Neural cell (in vitro differentiated cells): ENCODE measurements around the gene MARVELD3. TPM values are rescaled to one million over a fixed set of nuclear protein-coding genes. Genes with fewer than 3 reads are reported as not detected.

ENCODE experiments used
- H2AFZ ChIP-seq: fragments of 200-600, 300-800 bp; sonication (generic), shearing (Covaris generic); 2 replicates; pipeline ENCODE4 v1.6.0; 2014; ENCODE audit warnings: low read depth, mild to moderate bottlenecking, antibody characterized with exemption, low read length, moderate library complexity
- H3F3A ChIP-seq: fragments of 200-600 bp; shearing (Covaris generic); 2 replicates; pipeline ENCODE4 v1.6.1; 2016; ENCODE audit warnings: mild to moderate bottlenecking, moderate library complexity, mixed read lengths, antibody characterized with exemption, low read length; ENCODE audit not compliant: insufficient read depth, poor library complexity, severe bottlenecking
- H3K27ac ChIP-seq: fragments of 200-600, 300-800 bp; sonication (generic), shearing (Covaris generic); 2 replicates; pipeline ENCODE4 v1.5.1; 2014; ENCODE audit warnings: mild to moderate bottlenecking, low read length, moderate library complexity
- H3K27me3 ChIP-seq: fragments of 300-800, 200-600 bp; sonication (generic), shearing (Covaris generic); 2 replicates; pipeline ENCODE4 v1.6.0; 2014; ENCODE audit warnings: mild to moderate bottlenecking, low read depth, low read length, moderate library complexity; ENCODE audit not compliant: insufficient read depth
- H3K36me3 ChIP-seq: fragments of 300-800, 200-600 bp; sonication (generic), shearing (Covaris generic); 2 replicates; pipeline ENCODE4 v1.5.1; 2014; ENCODE audit warnings: mild to moderate bottlenecking, antibody characterized with exemption, low read length, moderate library complexity; ENCODE audit not compliant: insufficient read depth
- H3K4me2 ChIP-seq: fragments of 300-800, 200-600 bp; sonication (generic), shearing (Covaris generic); 2 replicates; pipeline ENCODE4 v1.6.0; 2014; ENCODE audit warnings: mild to moderate bottlenecking, low read length
- H3K4me3 ChIP-seq: fragments of 300-800, 200-600 bp; sonication (generic), shearing (Covaris generic); 2 replicates; pipeline ENCODE4 v1.5.1; 2014; ENCODE audit warnings: mild to moderate bottlenecking, low read length, moderate library complexity
- H3K79me2 ChIP-seq: fragments of 200-600 bp; shearing (Covaris generic); replicated peaks from 2 replicates; pipeline ENCODE4 v1.6.0; 2014; ENCODE audit warnings: mild to moderate bottlenecking, low read length, moderate library complexity; ENCODE audit not compliant: insufficient read depth
- H3K9ac ChIP-seq: fragments of 300-800, 200-600 bp; sonication (generic), shearing (Covaris generic); 2 replicates; pipeline ENCODE4 v1.6.1; 2016; ENCODE audit warnings: mild to moderate bottlenecking, low read length, mixed read lengths
- H3K9me2 ChIP-seq: fragments of 200-600 bp; shearing (Covaris generic); 2 replicates; pipeline ENCODE4 v1.6.1; 2016; ENCODE audit warnings: mild to moderate bottlenecking, low read length, mixed read lengths; ENCODE audit not compliant: insufficient read depth
- H3K9me3 ChIP-seq: fragments of 200-600, 300-800 bp; sonication (generic), shearing (Covaris generic); 2 replicates; pipeline ENCODE4 v1.6.1; 2016; ENCODE audit warnings: mild to moderate bottlenecking, mixed run types, low read length, moderate library complexity, mixed read lengths
- H4K20me1 ChIP-seq: fragments of 200-600 bp; shearing (Covaris generic); 2 replicates; pipeline ENCODE4 v1.6.1; 2016; ENCODE audit warnings: mild to moderate bottlenecking, mixed run types; ENCODE audit not compliant: insufficient read depth
- EP300 ChIP-seq: fragments of 450-650 bp; conservative IDR thresholded peaks from 2 replicates; pipeline ENCODE4 v1.6.1; 2014; ENCODE audit warnings: antibody characterized with exemption, mild to moderate bottlenecking, moderate library complexity; ENCODE audit not compliant: poor library complexity, severe bottlenecking
- EZH2 ChIP-seq: fragments of 200-600, 300-800 bp; shearing (Covaris generic), sonication (generic); IDR thresholded peaks from 2 replicates; pipeline ENCODE4 v1.6.1; 2014; ENCODE audit warnings: antibody characterized with exemption, low read length, borderline replicate concordance, mild to moderate bottlenecking; ENCODE audit not compliant: insufficient read depth, poor library complexity, severe bottlenecking
- MXI1 ChIP-seq: fragments of 450-650 bp; conservative IDR thresholded peaks from 2 replicates; pipeline ENCODE4 v1.6.1; 2014; ENCODE audit warnings: antibody characterized with exemption, mild to moderate bottlenecking; ENCODE audit not compliant: poor library complexity, severe bottlenecking
- POLR2AphosphoS5 ChIP-seq: IDR thresholded peaks from 2 replicates; pipeline ENCODE4 v1.6.1; 2012
- RAD21 ChIP-seq: fragments of 450-650 bp; conservative IDR thresholded peaks from 2 replicates; pipeline ENCODE4 v1.6.1; 2014; ENCODE audit warnings: antibody characterized with exemption, mild to moderate bottlenecking, moderate library complexity
- SMC3 ChIP-seq: fragments of 450-650 bp; conservative IDR thresholded peaks from 2 replicates; pipeline ENCODE4 v1.6.1; 2014; ENCODE audit warnings: antibody characterized with exemption, mild to moderate bottlenecking, moderate library complexity; ENCODE audit not compliant: poor library complexity
- TAF1 ChIP-seq: IDR thresholded peaks from 2 replicates; pipeline ENCODE4 v1.6.1; 2012; ENCODE audit warnings: low read depth
- polyA plus RNA-seq: library from polyadenylated mRNA; depleted of rRNA; stranded (reverse); fragments of >200 nt; gene quantifications from 2 replicates; pipeline ENCODE4 v1.2.3, GENCODE V29; 2014
- TF ChIP-seq, protein P1 (sequence below): fragments of 450-650 bp; IDR thresholded peaks from 2 replicates; pipeline ENCODE4 v1.5.1; 2014; ENCODE audit warnings: antibody characterized with exemption, mild to moderate bottlenecking, moderate library complexity; ENCODE audit not compliant: poor library complexity, severe bottlenecking
- TF ChIP-seq, protein P2 (sequence below): IDR thresholded peaks from 2 replicates; pipeline ENCODE4 v1.6.1; 2012; ENCODE audit warnings: borderline replicate concordance

Gene MARVELD3
- polyA plus RNA-seq, 1 donor from 2014 or later = not detected

DNA sequence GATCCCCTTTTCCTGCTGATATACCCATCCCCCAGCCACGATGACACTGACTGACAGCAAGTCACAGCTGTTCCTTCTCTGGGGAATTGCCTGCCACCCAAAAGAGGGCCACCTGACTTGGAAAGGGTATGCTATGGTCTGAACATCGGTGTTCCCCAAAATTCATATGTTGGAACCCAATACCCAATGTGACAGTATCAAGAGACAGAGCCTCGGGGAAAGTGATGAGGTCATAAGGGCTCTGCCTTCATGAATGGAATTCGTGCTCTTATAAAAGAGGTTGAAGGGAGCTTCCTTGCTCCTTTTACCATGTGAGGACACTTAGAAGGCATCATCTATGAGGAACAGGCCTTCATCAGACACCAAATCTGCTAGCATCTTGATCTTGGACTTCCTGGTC is 7.6 kb upstream of the MARVELD3 start:
- Histone ChIP-seq H3K27ac (no peak overlapping the region), H3K27me3 (peaks cover 5% of the 10 kb centered on the region), H3K4me3 (no peak overlapping the region), H3K36me3 (no peaks in the 10 kb centered on the region), H3K79me2 (no peaks in the 10 kb centered on the region), H2AFZ (no peak overlapping the region), H3K9me3 (no peaks in the 10 kb centered on the region), H3K4me2 (no peak overlapping the region), H4K20me1 (no peaks in the 10 kb centered on the region), H3K9ac (no peak overlapping the region), H3K9me2 (no peaks in the 10 kb centered on the region), H3F3A (no peaks in the 10 kb centered on the region)
- TF ChIP-seq EZH2 = no peak
- TF ChIP-seq SMC3 = no peak
- no peak for TF ChIP-seq POLR2AphosphoS5
- TF ChIP-seq, protein P1, sequence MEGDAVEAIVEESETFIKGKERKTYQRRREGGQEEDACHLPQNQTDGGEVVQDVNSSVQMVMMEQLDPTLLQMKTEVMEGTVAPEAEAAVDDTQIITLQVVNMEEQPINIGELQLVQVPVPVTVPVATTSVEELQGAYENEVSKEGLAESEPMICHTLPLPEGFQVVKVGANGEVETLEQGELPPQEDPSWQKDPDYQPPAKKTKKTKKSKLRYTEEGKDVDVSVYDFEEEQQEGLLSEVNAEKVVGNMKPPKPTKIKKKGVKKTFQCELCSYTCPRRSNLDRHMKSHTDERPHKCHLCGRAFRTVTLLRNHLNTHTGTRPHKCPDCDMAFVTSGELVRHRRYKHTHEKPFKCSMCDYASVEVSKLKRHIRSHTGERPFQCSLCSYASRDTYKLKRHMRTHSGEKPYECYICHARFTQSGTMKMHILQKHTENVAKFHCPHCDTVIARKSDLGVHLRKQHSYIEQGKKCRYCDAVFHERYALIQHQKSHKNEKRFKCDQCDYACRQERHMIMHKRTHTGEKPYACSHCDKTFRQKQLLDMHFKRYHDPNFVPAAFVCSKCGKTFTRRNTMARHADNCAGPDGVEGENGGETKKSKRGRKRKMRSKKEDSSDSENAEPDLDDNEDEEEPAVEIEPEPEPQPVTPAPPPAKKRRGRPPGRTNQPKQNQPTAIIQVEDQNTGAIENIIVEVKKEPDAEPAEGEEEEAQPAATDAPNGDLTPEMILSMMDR = no peak
- no peak for TF ChIP-seq RAD21
- TF ChIP-seq EP300 = no peak
- TF ChIP-seq MXI1 = no peak
- TF ChIP-seq, protein P2, sequence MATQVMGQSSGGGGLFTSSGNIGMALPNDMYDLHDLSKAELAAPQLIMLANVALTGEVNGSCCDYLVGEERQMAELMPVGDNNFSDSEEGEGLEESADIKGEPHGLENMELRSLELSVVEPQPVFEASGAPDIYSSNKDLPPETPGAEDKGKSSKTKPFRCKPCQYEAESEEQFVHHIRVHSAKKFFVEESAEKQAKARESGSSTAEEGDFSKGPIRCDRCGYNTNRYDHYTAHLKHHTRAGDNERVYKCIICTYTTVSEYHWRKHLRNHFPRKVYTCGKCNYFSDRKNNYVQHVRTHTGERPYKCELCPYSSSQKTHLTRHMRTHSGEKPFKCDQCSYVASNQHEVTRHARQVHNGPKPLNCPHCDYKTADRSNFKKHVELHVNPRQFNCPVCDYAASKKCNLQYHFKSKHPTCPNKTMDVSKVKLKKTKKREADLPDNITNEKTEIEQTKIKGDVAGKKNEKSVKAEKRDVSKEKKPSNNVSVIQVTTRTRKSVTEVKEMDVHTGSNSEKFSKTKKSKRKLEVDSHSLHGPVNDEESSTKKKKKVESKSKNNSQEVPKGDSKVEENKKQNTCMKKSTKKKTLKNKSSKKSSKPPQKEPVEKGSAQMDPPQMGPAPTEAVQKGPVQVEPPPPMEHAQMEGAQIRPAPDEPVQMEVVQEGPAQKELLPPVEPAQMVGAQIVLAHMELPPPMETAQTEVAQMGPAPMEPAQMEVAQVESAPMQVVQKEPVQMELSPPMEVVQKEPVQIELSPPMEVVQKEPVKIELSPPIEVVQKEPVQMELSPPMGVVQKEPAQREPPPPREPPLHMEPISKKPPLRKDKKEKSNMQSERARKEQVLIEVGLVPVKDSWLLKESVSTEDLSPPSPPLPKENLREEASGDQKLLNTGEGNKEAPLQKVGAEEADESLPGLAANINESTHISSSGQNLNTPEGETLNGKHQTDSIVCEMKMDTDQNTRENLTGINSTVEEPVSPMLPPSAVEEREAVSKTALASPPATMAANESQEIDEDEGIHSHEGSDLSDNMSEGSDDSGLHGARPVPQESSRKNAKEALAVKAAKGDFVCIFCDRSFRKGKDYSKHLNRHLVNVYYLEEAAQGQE = no peak
- TF ChIP-seq TAF1 = no peak

DNA sequence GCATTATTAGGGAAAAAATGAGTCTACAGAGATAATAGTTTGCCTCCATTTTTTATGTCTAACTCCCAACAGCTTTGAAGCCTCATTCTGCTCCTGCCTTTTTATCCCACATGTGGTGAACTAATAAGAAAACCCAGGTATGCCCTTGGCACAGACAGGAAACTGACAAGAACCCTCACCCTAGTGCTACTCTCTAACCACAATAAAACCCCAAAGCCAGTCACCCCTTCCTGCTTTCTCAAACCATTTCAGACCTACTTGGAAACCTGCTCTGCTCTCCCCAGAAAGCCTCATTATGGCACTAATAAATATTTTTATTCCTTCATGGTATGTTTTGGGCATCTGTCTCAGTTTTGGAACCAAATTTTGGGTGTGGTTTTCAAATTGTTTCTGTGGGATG is 3.9 kb upstream of the MARVELD3 start:
- H3K36me3 ChIP-seq = no peaks in the 10 kb centered on the region
- no peaks in the 10 kb centered on the region for H3K9me2 ChIP-seq
- H3K27me3 ChIP-seq = peaks cover 41% of the 10 kb centered on the region
- no peak overlapping the region for H3K9ac ChIP-seq
- no peaks in the 10 kb centered on the region for H3F3A ChIP-seq
- no peak overlapping the region for H3K4me3 ChIP-seq
- no peaks in the 10 kb centered on the region for H3K9me3 ChIP-seq
- no peaks in the 10 kb centered on the region for H3K79me2 ChIP-seq
- no peaks in the 10 kb centered on the region for H4K20me1 ChIP-seq
- H2AFZ ChIP-seq = no peak overlapping the region
- no peak for TF ChIP-seq POLR2AphosphoS5
- TF ChIP-seq, protein P1 = no peak
- no peak for TF ChIP-seq TAF1
- TF ChIP-seq RAD21 = no peak
- TF ChIP-seq EP300 = no peak
- no peak for TF ChIP-seq MXI1
- TF ChIP-seq, protein P2 = no peak
- TF ChIP-seq SMC3 = no peak
- no peak for TF ChIP-seq EZH2
- H3K4me2 ChIP-seq = no peak overlapping the region
- no peak overlapping the region for H3K27ac ChIP-seq
